Transverse colon (tissue), 4 donors: ENCODE measurements around the gene BRME1. TPM values are rescaled to one million over a fixed set of nuclear protein-coding genes. Genes with fewer than 3 reads are reported as not detected.

Experiments used
- DNase-seq: peaks from one replicate; pipeline ENCODE4 v3.0.0-alpha.2; 2019
- H3K27ac ChIP-seq, 4 donors: fragments of 200-600 bp; sonication (generic); 2 replicates each; pipeline ENCODE4 v1.5.1; 2016 to 2018; ENCODE audit warnings: inconsistent platforms in 4 of 4
- H3K27me3 ChIP-seq: fragments of 200-600 bp; sonication (generic); 2 replicates; pipeline ENCODE4 v1.5.1; 2017; ENCODE audit warnings: inconsistent platforms
- H3K36me3 ChIP-seq, 4 donors: fragments of 200-600 bp; sonication (generic); 2 replicates each; pipeline ENCODE4 v1.5.1; 2017 to 2019; ENCODE audit warnings: inconsistent platforms in 4 of 4
- H3K4me1 ChIP-seq, 4 donors: fragments of 200-600 bp; sonication (generic); 2 replicates each; pipeline ENCODE4 v1.5.1; 2017 to 2020; ENCODE audit warnings: inconsistent platforms in 4 of 4
- H3K4me3 ChIP-seq, 4 donors: fragments of 200-600 bp; sonication (generic); 1 replicate in 1 of 4; 2 replicates in 3 of 4; pipeline versions ENCODE4 v1.5.1 to v1.6.1; 2017 to 2019; ENCODE audit warnings: inconsistent platforms in 4 of 4
- H3K9me3 ChIP-seq, 2 donors: fragments of 200-600 bp; sonication (generic); 2 replicates each; pipeline ENCODE4 v1.5.1; 2017 to 2019; ENCODE audit warnings: inconsistent platforms in 2 of 2
- EP300 ChIP-seq: sonication (generic); formaldehyde crosslinking; IDR thresholded peaks from one replicate; pipeline ENCODE4 v1.6.1; 2017; ENCODE audit warnings: antibody characterized with exemption, low read depth
- POLR2A ChIP-seq: fragments of 450-650 bp; IDR thresholded peaks from one replicate; pipeline ENCODE4 v1.6.1; 2016; ENCODE audit warnings: antibody characterized with exemption, mild to moderate bottlenecking, moderate library complexity
- POLR2AphosphoS5 ChIP-seq, 3 donors: sonication (generic); formaldehyde crosslinking; IDR thresholded peaks; one replicate each; pipeline ENCODE4 v1.6.1; 2016; ENCODE audit warnings: antibody characterized with exemption in 3 of 3
- WGBS, 2 donors: methylation state at CpG; one replicate each; pipeline ENCODE4 v1.1.5; 2018; ENCODE audit warnings: low coverage in 1 of 2; 5-methylcytosine and 5-hydroxymethylcytosine counted together
- in situ Hi-C, 4 donors: fragments of 200-750 bp; cut with MboI; loops; one replicate each; pipeline versions ENCODE4 v1.15.0 to v1.15.1; 2017; ENCODE audit warnings: low sequenced_read_pairs in 3 of 4, low pct_ligation_motif_present in 1 of 4, low pct_unique_long_range_greater_than_20kb in 1 of 4
- intact Hi-C: fragments of 100-400 bp; cut with DNase I; formaldehyde crosslinking; loops from one replicate; pipeline ENCODE4 v1.15.1; 2023; ENCODE audit warnings: low total_unique reads
- total RNA-seq, 4 donors: library from RNA; depleted of rRNA; stranded (reverse); fragments of >200 nt; gene quantifications; one replicate each; pipeline ENCODE4 v1.1.0, GENCODE V29; 2016
- TF ChIP-seq, protein P1 (sequence below), 5 experiments: fragments of 200-600 bp in 3 of 5; fragments of 450-650 bp in 2 of 5; sonication (generic) in 3 of 5; IDR thresholded peaks; 1 replicate in 2 of 5; 2 replicates in 3 of 5; pipeline ENCODE4 v1.5.1; 2016 to 2017; ENCODE audit warnings: antibody characterized with exemption in 5 of 5, inconsistent platforms in 3 of 5, mild to moderate bottlenecking in 2 of 5, moderate library complexity in 1 of 5

BRME1 gene
- total RNA-seq, 4 donors from 2014 or later = 5.2 to 102 (median 6.7) TPM

- H3K4me1 ChIP-seq = peaks cover 3 to 16% (median 13%) of the 10 kb centered on the region in 4 donors
- 0% methylated on average over 24 to 56 of the region's 65 CpGs for WGBS, 2 donors
- peaks cover 0 to 21% (median 10%) of the 10 kb centered on the region in 4 donors for H3K36me3 ChIP-seq
- DNase-seq = peak; percentile 99
- in situ Hi-C loops = no loop called here
- intact Hi-C loops = no loop called here
- H3K27me3 ChIP-seq = no peaks in the 10 kb centered on the region
- peak within 1 kb of the TSS; percentile 84 to 91 (median 88) for H3K27ac ChIP-seq
- H3K4me3 ChIP-seq = peak within 1 kb of the TSS; percentile 67 to 100 (median 84)
- H3K9me3 ChIP-seq = no peaks in the 10 kb centered on the region
- peak; percentile 72 for TF ChIP-seq POLR2A
- TF ChIP-seq, protein P1, sequence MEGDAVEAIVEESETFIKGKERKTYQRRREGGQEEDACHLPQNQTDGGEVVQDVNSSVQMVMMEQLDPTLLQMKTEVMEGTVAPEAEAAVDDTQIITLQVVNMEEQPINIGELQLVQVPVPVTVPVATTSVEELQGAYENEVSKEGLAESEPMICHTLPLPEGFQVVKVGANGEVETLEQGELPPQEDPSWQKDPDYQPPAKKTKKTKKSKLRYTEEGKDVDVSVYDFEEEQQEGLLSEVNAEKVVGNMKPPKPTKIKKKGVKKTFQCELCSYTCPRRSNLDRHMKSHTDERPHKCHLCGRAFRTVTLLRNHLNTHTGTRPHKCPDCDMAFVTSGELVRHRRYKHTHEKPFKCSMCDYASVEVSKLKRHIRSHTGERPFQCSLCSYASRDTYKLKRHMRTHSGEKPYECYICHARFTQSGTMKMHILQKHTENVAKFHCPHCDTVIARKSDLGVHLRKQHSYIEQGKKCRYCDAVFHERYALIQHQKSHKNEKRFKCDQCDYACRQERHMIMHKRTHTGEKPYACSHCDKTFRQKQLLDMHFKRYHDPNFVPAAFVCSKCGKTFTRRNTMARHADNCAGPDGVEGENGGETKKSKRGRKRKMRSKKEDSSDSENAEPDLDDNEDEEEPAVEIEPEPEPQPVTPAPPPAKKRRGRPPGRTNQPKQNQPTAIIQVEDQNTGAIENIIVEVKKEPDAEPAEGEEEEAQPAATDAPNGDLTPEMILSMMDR (IDR thresholded peaks at IDR 0.05) = no peak
- TF ChIP-seq EP300 = no peak
- peak; percentile 29 to 78 (median 77) for TF ChIP-seq POLR2AphosphoS5 (IDR thresholded peaks at IDR 0.05)
Measured at GRCh38 chr19:13952154-13952930, 46.4 kb upstream of the BRME1 start, which contains the start of gene DCAF15. TSS of gene DCAF15 (plus strand) at chr19:13952509. CDS start at chr19:13952513, 4 bp downstream.

DNA sequence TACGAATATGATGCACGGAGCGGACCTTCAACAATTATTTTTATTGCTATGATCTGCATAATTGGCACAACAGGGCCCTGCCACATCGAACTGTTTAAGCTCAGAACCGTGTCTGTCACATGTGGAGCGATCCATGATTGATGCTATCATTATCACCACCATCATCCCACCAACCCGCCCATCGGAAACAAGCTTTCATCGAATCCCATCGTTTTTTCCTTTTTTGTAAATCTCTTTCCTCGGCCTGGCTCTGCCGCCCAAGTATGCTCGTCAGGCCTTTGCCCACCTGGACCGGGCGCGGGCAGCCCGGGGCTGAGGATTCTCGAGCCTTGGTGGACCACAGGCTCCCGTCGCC lies 45.9 kb upstream of the BRME1 start:
- H3K36me3 ChIP-seq = peaks cover 0 to 16% (median 8%) of the 10 kb centered on the region in 4 donors
- peaks cover 3 to 16% (median 13%) of the 10 kb centered on the region in 4 donors for H3K4me1 ChIP-seq
- peak overlapping the region in 2 of 4 donors; percentile 45 to 96 for H3K4me3 ChIP-seq
- TF ChIP-seq EP300 (no peak), POLR2AphosphoS5 (IDR thresholded peaks at IDR 0.05) (no peak), POLR2A (no peak)
- TF ChIP-seq, protein P1 (IDR thresholded peaks at IDR 0.05) = no peak
- WGBS, 2 donors = 8 to 30% methylated on average over 6 to 20 of the region's 20 CpGs
- H3K27ac ChIP-seq = peak overlapping the region in 3 of 4 donors; percentile 15 to 54 (median 27)
- no peaks in the 10 kb centered on the region for H3K9me3 ChIP-seq
- intact Hi-C loops = no loop called here
- in situ Hi-C loops = no loop called here
- no peak for DNase-seq
- no peaks in the 10 kb centered on the region for H3K27me3 ChIP-seq

GRCh38 chr19:13951043-13951442 lies 45.1 kb upstream of the BRME1 start:
- no peak overlapping the region for H3K27ac ChIP-seq
- intact Hi-C loops (no loop called here), in situ Hi-C loops (no loop called here)
- H3K9me3 ChIP-seq = no peaks in the 10 kb centered on the region
- TF ChIP-seq, protein P1 (IDR thresholded peaks at IDR 0.05) = no peak
- TF ChIP-seq EP300 (no peak), POLR2AphosphoS5 (IDR thresholded peaks at IDR 0.05) (no peak), POLR2A (no peak)
- peaks cover 3 to 16% (median 13%) of the 10 kb centered on the region in 4 donors for H3K4me1 ChIP-seq
- peaks cover 0 to 8% (median 4%) of the 10 kb centered on the region in 4 donors for H3K36me3 ChIP-seq
- no peak for DNase-seq
- H3K4me3 ChIP-seq = no peak overlapping the region
- no peaks in the 10 kb centered on the region for H3K27me3 ChIP-seq
- 87 to 100% methylated on average over 1 to 2 of the region's 2 CpGs for WGBS, 2 donors

- in situ Hi-C loops (no loop called here), intact Hi-C loops (no loop called here)
- H3K4me3 ChIP-seq = no peak overlapping the region
- no peaks in the 10 kb centered on the region for H3K27me3 ChIP-seq
- TF ChIP-seq, protein P1 (IDR thresholded peaks at IDR 0.05) = no peak
- TF ChIP-seq EP300 (no peak), POLR2A (no peak), POLR2AphosphoS5 (IDR thresholded peaks at IDR 0.05) (no peak)
- DNase-seq = no peak
- 78 to 86% methylated on average over 3 to 4 of the region's 4 CpGs for WGBS, 2 donors
- H3K4me1 ChIP-seq = no peaks in the 10 kb centered on the region
- no peak overlapping the region for H3K27ac ChIP-seq
- H3K9me3 ChIP-seq = no peaks in the 10 kb centered on the region
- no peaks in the 10 kb centered on the region for H3K36me3 ChIP-seq
Measured at GRCh38 chr19:13946414-13946813, 40.5 kb upstream of the BRME1 start.
